LNCaP clone FGC (cell line): ENCODE results near the gene PPP2R3A.
"Not testable (repeated sequence)": the region's sequence is repeated elsewhere in the genome, so short reads cannot be mapped to it uniquely, and the experiment has no call there.

Source experiments
- DNase-seq: peaks from one replicate; pipeline ENCODE4 v3.0.0-alpha.2; 2011; ENCODE audit warnings: low read depth
- H3K4me3 ChIP-seq: 2 replicates; pipeline ENCODE4 v1.5.1; 2011; ENCODE audit warnings: mild to moderate bottlenecking, low read depth, low read length, control low read depth
- CTCF ChIP-seq: IDR thresholded peaks from 2 replicates; pipeline ENCODE4 v1.5.1; 2012; ENCODE audit warnings: mild to moderate bottlenecking; ENCODE audit not compliant: control insufficient read depth, insufficient read depth; ENCODE audit errors: extremely low read depth

Gene PPP2R3A

GRCh38 chr3:136070953-136071949, 105.7 kb downstream of the PPP2R3A start:
- H3K4me3 ChIP-seq = no peak overlapping the region
- TF ChIP-seq CTCF = peak; percentile 26; the same call in 1 of the 2 replicates
- no peak for DNase-seq

- H3K4me3 ChIP-seq = no peak overlapping the region
- TF ChIP-seq CTCF = no peak
- DNase-seq = no peak
Measured at GRCh38 chr3:136074546-136075170, 109.1 kb downstream of the PPP2R3A start.

- no peak overlapping the region for H3K4me3 ChIP-seq
- TF ChIP-seq CTCF = peak; percentile 88
- peak; percentile 54 for DNase-seq
Measured at GRCh38 chr3:136075218-136075808, 109.8 kb downstream of the PPP2R3A start.

- no peak for TF ChIP-seq CTCF
- no peak for DNase-seq
- no peak overlapping the region for H3K4me3 ChIP-seq
Measured at GRCh38 chr3:136075811-136076210, 110.3 kb downstream of the PPP2R3A start.

GRCh38 chr3:136078421-136079364, 113.2 kb downstream of the PPP2R3A start:
- peak; percentile 55 for TF ChIP-seq CTCF
- no peak for DNase-seq
- no peak overlapping the region for H3K4me3 ChIP-seq

- not testable (repeated sequence) for DNase-seq
Measured at GRCh38 chr3:136083641-136084382, 118.3 kb downstream of the PPP2R3A start.

GRCh38 chr3:136085067-136085466, 119.5 kb downstream of the PPP2R3A start:
- DNase-seq, H3K4me3 ChIP-seq: not testable (repeated sequence)

More at GRCh38 chr3:136083641-136084382, 118.3 kb downstream of the PPP2R3A start:
- H3K4me3 ChIP-seq = not testable (repeated sequence)
